Neuronal stem cell (in vitro differentiated cells): ENCODE measurements around the gene PLXNB2.
A peak's percentile ranks its signal among the peaks of the same experiment; 100 is the strongest.

Experiments used
- DNase-seq: peaks from one replicate; pipeline ENCODE4 v3.0.0-alpha.2; 2013; ENCODE audit warnings: low spot score
- H2AFZ ChIP-seq: one replicate; pipeline ENCODE4 v1.6.1; 2013; ENCODE audit warnings: mild to moderate bottlenecking, low read length, inconsistent platforms
- H2AK5ac ChIP-seq: 2 replicates; pipeline ENCODE4 v1.6.1; 2013; ENCODE audit warnings: low read depth, mild to moderate bottlenecking, inconsistent platforms, low read length, moderate library complexity, mixed read lengths
- H2BK120ac ChIP-seq: 2 replicates; pipeline ENCODE4 v1.6.1; 2013; ENCODE audit warnings: low read depth, mild to moderate bottlenecking, inconsistent platforms, low read length, moderate library complexity, mixed read lengths
- H2BK12ac ChIP-seq: one replicate; pipeline ENCODE4 v1.6.1; 2013; ENCODE audit warnings: low read length, inconsistent platforms
- H2BK15ac ChIP-seq: 2 replicates; pipeline ENCODE4 v1.6.1; 2013; ENCODE audit warnings: mild to moderate bottlenecking, low read length, inconsistent platforms, mixed read lengths
- H2BK5ac ChIP-seq: one replicate; pipeline ENCODE4 v1.6.1; 2013; ENCODE audit warnings: inconsistent platforms, mild to moderate bottlenecking, low read length, moderate library complexity
- H3K14ac ChIP-seq: one replicate; pipeline ENCODE4 v1.6.1; 2013; ENCODE audit warnings: low read length, inconsistent platforms
- H3K18ac ChIP-seq: 2 replicates; pipeline ENCODE4 v1.6.1; 2013; ENCODE audit warnings: low read length, inconsistent platforms
- H3K23ac ChIP-seq: 2 replicates; pipeline ENCODE4 v1.6.1; 2013; ENCODE audit warnings: low read depth, mild to moderate bottlenecking, mixed read lengths, low read length, inconsistent platforms; ENCODE audit not compliant: poor library complexity
- H3K27ac ChIP-seq: replicated peaks from 3 replicates; pipeline ENCODE4 v1.5.1; 2013; ENCODE audit warnings: low read length, inconsistent platforms
- H3K27me3 ChIP-seq, 3 experiments: 2 replicates each; pipeline ENCODE4 v1.6.1; 2013; ENCODE audit warnings: low read length in 3 of 3, mild to moderate bottlenecking in 2 of 3, inconsistent platforms in 1 of 3, low read depth in 1 of 3, mixed read lengths in 1 of 3, moderate library complexity in 1 of 3; ENCODE audit not compliant: control insufficient read depth in 3 of 3, insufficient read depth in 3 of 3
- H3K36me3 ChIP-seq, 2 donors: replicated peaks in 1 of 2; 2 replicates each; pipeline ENCODE4 v1.6.1; 2013; ENCODE audit warnings: low read length in 2 of 2; ENCODE audit not compliant: control insufficient read depth in 2 of 2, insufficient read depth in 2 of 2
- H3K4ac ChIP-seq: 2 replicates; pipeline ENCODE4 v1.6.1; 2013; ENCODE audit warnings: inconsistent platforms, mild to moderate bottlenecking, low read length, moderate library complexity
- H3K4me1 ChIP-seq, 2 donors: 1 replicate in 1 of 2; 2 replicates in 1 of 2; pipeline ENCODE4 v1.6.1; 2013; ENCODE audit warnings: low read length in 2 of 2, low read depth in 1 of 2; ENCODE audit not compliant: control insufficient read depth in 2 of 2, insufficient read depth in 1 of 2
- H3K4me2 ChIP-seq: one replicate; pipeline ENCODE4 v1.6.1; 2013; ENCODE audit warnings: mild to moderate bottlenecking, low read length, inconsistent platforms; ENCODE audit not compliant: insufficient read depth, poor library complexity, severe bottlenecking
- H3K4me3 ChIP-seq, 2 donors: 2 replicates each; pipeline ENCODE4 v1.5.1; 2013; ENCODE audit warnings: low read length in 2 of 2, mild to moderate bottlenecking in 2 of 2, inconsistent platforms in 1 of 2, moderate library complexity in 1 of 2
- H3K79me1 ChIP-seq: one replicate; pipeline ENCODE4 v1.6.1; 2013; ENCODE audit warnings: low read depth, mild to moderate bottlenecking, inconsistent platforms, low read length, moderate library complexity
- H3K9ac ChIP-seq: one replicate; pipeline ENCODE4 v1.6.1; 2013; ENCODE audit warnings: mild to moderate bottlenecking, low read depth, low read length, inconsistent platforms; ENCODE audit not compliant: poor library complexity
- H3K9me3 ChIP-seq, 2 donors: replicated peaks in 1 of 2; 2 replicates each; pipeline versions ENCODE3 to v1.6.1; 2013; ENCODE audit warnings: low read length in 2 of 2, mild to moderate bottlenecking in 2 of 2, inconsistent platforms in 1 of 2, low read depth in 1 of 2, mixed read lengths in 1 of 2, moderate library complexity in 1 of 2; ENCODE audit not compliant: control insufficient read depth in 2 of 2, insufficient read depth in 1 of 2
- H4K8ac ChIP-seq: one replicate; pipeline ENCODE4 v1.6.1; 2013; ENCODE audit warnings: low read depth, mild to moderate bottlenecking, inconsistent platforms, low read length, moderate library complexity
- H4K91ac ChIP-seq: one replicate; pipeline ENCODE4 v1.6.1; 2013; ENCODE audit warnings: low read length, low read depth, mild to moderate bottlenecking, inconsistent platforms; ENCODE audit not compliant: poor library complexity
- WGBS, 2 donors: extraction: QIAGEN DNeasy Blood & Tissue Kit; methylation state at CpG; one replicate each; pipeline ENCODE4 v1.1.7; 2013; ENCODE audit warnings: missing lambda C conversion rate in 2 of 2, mixed read lengths in 1 of 2; ENCODE audit not compliant: insufficient read length in 2 of 2, insufficient replicate concordance in 1 of 2; ENCODE audit errors: extremely low coverage in 2 of 2; 5-methylcytosine and 5-hydroxymethylcytosine counted together

The PLXNB2 gene

DNA sequence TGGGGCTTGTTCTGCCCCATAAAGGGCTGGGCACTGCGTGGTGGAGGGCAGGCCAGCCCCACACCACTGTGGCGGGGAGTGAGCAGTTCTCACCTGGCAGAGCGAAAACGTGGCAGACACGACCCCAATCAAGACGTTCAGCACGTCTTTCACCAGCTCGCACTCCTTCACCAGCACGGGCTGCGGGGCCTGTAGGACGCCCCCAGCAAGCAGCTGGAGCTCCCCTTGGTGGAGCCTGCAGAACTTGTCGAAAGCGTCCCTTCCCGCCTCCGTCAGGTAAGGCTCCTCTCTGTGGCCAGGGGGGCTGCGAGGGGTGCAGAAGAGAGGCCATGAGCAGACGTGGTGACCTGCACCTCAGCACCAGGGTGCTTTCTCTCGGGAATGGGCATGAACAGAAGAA is 74.2 kb downstream of the PLXNB2 start:
- H3K9ac ChIP-seq = no peak overlapping the region

DNA sequence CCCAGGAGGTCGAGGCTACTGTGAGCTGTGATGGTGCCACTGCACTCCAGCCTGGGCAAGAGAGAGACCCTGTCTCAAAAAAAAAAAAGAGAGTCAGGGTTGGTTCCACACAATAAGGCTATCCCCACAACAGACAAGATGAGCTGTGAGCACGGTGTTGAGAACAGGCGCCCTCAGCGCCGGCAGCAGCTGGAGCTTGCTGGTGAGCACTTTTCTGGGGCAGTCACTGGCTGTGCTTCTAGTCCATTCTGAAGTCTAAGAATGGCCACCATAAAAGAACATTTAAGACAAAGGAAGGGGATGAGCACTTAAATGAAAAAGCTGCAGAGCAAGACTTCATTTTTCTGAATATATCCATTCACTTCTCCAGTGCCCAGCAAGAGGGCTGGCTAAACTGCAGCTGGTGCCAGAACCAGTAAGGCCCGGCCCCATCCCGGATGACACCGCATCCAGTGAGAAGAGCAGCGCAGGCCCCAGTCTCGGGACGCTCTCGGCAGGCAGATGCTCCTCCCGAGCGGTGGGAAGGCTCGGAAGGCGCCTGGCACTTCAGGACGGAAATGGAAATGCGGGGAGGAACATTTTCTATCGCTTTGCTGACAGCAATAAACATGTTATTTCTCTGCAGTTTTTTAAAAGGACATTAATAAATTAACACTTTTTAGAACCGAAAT is 74.8 kb downstream of the PLXNB2 start:
- no peak overlapping the region for H3K18ac ChIP-seq
- H2BK5ac ChIP-seq = no peak overlapping the region
- no peak overlapping the region for H3K4ac ChIP-seq
- H2AK5ac ChIP-seq = no peak overlapping the region
- H3K79me1 ChIP-seq = peaks cover 33% of the 10 kb centered on the region
- H2BK15ac ChIP-seq = no peak overlapping the region
- H3K23ac ChIP-seq = no peak overlapping the region
- no peak overlapping the region for H2BK120ac ChIP-seq
- peaks cover 0 to 2% of the 10 kb centered on the region in 2 donors for H3K4me1 ChIP-seq
- H3K4me2 ChIP-seq = no peak overlapping the region
- no peak overlapping the region for H3K14ac ChIP-seq
- H3K27me3 ChIP-seq = peaks cover 0 to 3% (median 0%) of the 10 kb centered on the region in 3 experiments
- peaks cover 12 to 26% of the 10 kb centered on the region in 2 donors for H3K36me3 ChIP-seq
- no peak overlapping the region for H3K27ac ChIP-seq
- H3K9ac ChIP-seq = no peak overlapping the region
- DNase-seq = no peak
- H3K9me3 ChIP-seq = peaks cover 0 to 5% of the 10 kb centered on the region in 2 donors
- H3K4me3 ChIP-seq = no peak overlapping the region
- H2AFZ ChIP-seq = no peak overlapping the region
- H4K91ac ChIP-seq = no peak overlapping the region
- no peak overlapping the region for H4K8ac ChIP-seq
- no CpG with 5 or more reads among the region's 20 CpGs for WGBS, 2 donors
- no peak overlapping the region for H2BK12ac ChIP-seq

More for the DNA sequence above, 74.2 kb downstream of the PLXNB2 start:
- peak overlapping the region; percentile 6 for H3K23ac ChIP-seq
- H3K27me3 ChIP-seq = peaks cover 0 to 3% (median 0%) of the 10 kb centered on the region in 3 experiments
- no peak overlapping the region for H2AFZ ChIP-seq
- H3K4me1 ChIP-seq = peaks cover 0 to 2% of the 10 kb centered on the region in 2 donors
- peaks cover 12 to 26% of the 10 kb centered on the region in 2 donors for H3K36me3 ChIP-seq
- no peak overlapping the region for H2AK5ac ChIP-seq
- no peak overlapping the region for H4K8ac ChIP-seq
- no peak overlapping the region for H2BK5ac ChIP-seq
- H2BK120ac ChIP-seq = no peak overlapping the region
- no peak for DNase-seq
- peaks cover 29% of the 10 kb centered on the region for H3K79me1 ChIP-seq
- no peak overlapping the region for H3K4ac ChIP-seq
- peaks cover 0 to 5% of the 10 kb centered on the region in 2 donors for H3K9me3 ChIP-seq
- no peak overlapping the region for H3K27ac ChIP-seq
- no peak overlapping the region for H4K91ac ChIP-seq
- H3K4me2 ChIP-seq = no peak overlapping the region
- no peak overlapping the region for H3K4me3 ChIP-seq
- no peak overlapping the region for H3K18ac ChIP-seq
- H3K14ac ChIP-seq = no peak overlapping the region
- no peak overlapping the region for H2BK15ac ChIP-seq
- no CpG with 5 or more reads among the region's 18 CpGs for WGBS, 2 donors
- no peak overlapping the region for H2BK12ac ChIP-seq

DNA sequence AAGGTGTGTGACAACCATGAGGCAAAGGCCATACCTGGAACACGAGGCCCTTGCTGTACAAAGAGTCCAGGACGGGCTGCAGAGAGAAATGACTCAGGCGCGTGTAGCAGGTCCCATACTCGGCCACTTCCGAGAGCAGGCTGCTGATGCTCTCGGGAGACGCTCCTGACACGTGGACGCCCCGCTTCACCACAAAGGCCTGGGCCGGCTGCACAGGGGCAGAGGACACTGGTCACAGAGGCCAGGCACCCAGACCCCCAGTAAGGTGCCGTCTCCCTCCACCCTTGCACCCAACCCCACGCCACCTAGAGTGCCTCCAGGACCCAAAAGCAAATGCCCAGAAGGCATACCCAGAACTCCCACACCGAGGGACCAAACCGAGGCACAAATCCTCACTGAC is 78.1 kb downstream of the PLXNB2 start:
- Histone ChIP-seq H2AK5ac (no peak overlapping the region), H4K91ac (no peak overlapping the region), H4K8ac (no peak overlapping the region), H3K9ac (no peak overlapping the region), H3K36me3 (peaks cover 11 to 42% of the 10 kb centered on the region in 2 donors), H3K9me3 (no peaks in the 10 kb centered on the region), H3K27ac (no peak overlapping the region), H3K27me3 (no peaks in the 10 kb centered on the region), H3K4ac (no peak overlapping the region), H3K18ac (no peak overlapping the region), H3K4me1 (no peaks in the 10 kb centered on the region), H2AFZ (no peak overlapping the region), H3K4me3 (no peak overlapping the region), H2BK120ac (no peak overlapping the region), H3K23ac (no peak overlapping the region), H2BK12ac (no peak overlapping the region), H3K79me1 (peaks cover 24% of the 10 kb centered on the region), H2BK15ac (no peak overlapping the region), H3K14ac (no peak overlapping the region), H2BK5ac (peak overlapping the region; percentile 53), H3K4me2 (no peak overlapping the region)
- no CpG with 5 or more reads among the region's 16 CpGs for WGBS, 2 donors
- DNase-seq = no peak

- H3K23ac ChIP-seq = peak overlapping the region; percentile 55
- no peak overlapping the region for H3K9ac ChIP-seq
- no peaks in the 10 kb centered on the region for H3K4me1 ChIP-seq
- no peak overlapping the region for H2AK5ac ChIP-seq
- no peak overlapping the region for H3K4me3 ChIP-seq
- no peak overlapping the region for H2AFZ ChIP-seq
- no peak overlapping the region for H4K91ac ChIP-seq
- no peak overlapping the region for H3K4me2 ChIP-seq
- H3K4ac ChIP-seq = no peak overlapping the region
- peaks cover 18 to 48% of the 10 kb centered on the region in 2 donors for H3K36me3 ChIP-seq
- no peak overlapping the region for H2BK120ac ChIP-seq
- H3K18ac ChIP-seq = no peak overlapping the region
- no peak overlapping the region for H2BK5ac ChIP-seq
- WGBS, 2 donors = no CpG with 5 or more reads among the region's 9 CpGs
- H3K14ac ChIP-seq = peak overlapping the region; percentile 38
- no peak for DNase-seq
- no peaks in the 10 kb centered on the region for H3K27me3 ChIP-seq
- no peaks in the 10 kb centered on the region for H3K9me3 ChIP-seq
- peaks cover 21% of the 10 kb centered on the region for H3K79me1 ChIP-seq
- no peak overlapping the region for H3K27ac ChIP-seq
- H2BK12ac ChIP-seq = no peak overlapping the region
- no peak overlapping the region for H4K8ac ChIP-seq
- no peak overlapping the region for H2BK15ac ChIP-seq
These were observed 79.1 kb downstream of the PLXNB2 start for GRCh38 chr22:50228366-50228765.
